Heart right ventricle (tissue), 16 donors: ENCODE results near the gene GGT6. TPM values are rescaled to one million over a fixed set of nuclear protein-coding genes. Genes with fewer than 3 reads are reported as not detected.
"Not testable (repeated sequence)": the region's sequence is repeated elsewhere in the genome, so short reads cannot be mapped to it uniquely, and the experiment has no call there.

Source experiments
- ATAC-seq, 8 donors: fragments of 200-7000 bp; cut with Tn5 transposase; one replicate each; pipeline ENCODE4 v1.9.1; 2020; ENCODE audit warnings: mild to moderate bottlenecking in 8 of 8, moderate library complexity in 8 of 8, moderate number of reproducible peaks in 1 of 8
- DNase-seq, 2 donors: peaks; one replicate each; pipeline ENCODE4 v3.0.0-alpha.2; 2020
- H3K27ac ChIP-seq, 10 donors: fragments of 200-600 bp; sonication (generic) in 2 of 10; one replicate each; pipeline versions ENCODE4 v1.5.0 to v1.8.0; 2020 to 2022; ENCODE audit warnings: mild to moderate bottlenecking in 3 of 10
- H3K27me3 ChIP-seq, 7 donors: fragments of 200-600 bp; one replicate each; pipeline ENCODE4 v1.8.0; 2021 to 2022; ENCODE audit warnings: mild to moderate bottlenecking in 2 of 7
- H3K36me3 ChIP-seq, 9 donors: fragments of 200-600 bp; sonication (generic) in 1 of 9; one replicate each; pipeline versions ENCODE4 v1.5.0 to v1.8.0; 2020 to 2022; ENCODE audit warnings: mild to moderate bottlenecking in 2 of 9
- H3K4me1 ChIP-seq, 9 donors: fragments of 200-600 bp; sonication (generic) in 1 of 9; one replicate each; pipeline versions ENCODE4 v1.5.0 to v1.8.0; 2020 to 2022; ENCODE audit warnings: mild to moderate bottlenecking in 4 of 9
- H3K4me3 ChIP-seq, 10 donors: fragments of 200-600 bp; sonication (generic) in 2 of 10; one replicate each; pipeline versions ENCODE4 v1.5.0 to v1.8.0; 2020 to 2022; ENCODE audit warnings: mild to moderate bottlenecking in 7 of 10, moderate library complexity in 2 of 10
- H3K9me3 ChIP-seq, 11 donors: fragments of 200-600 bp in 10 of 11; sonication (generic) in 2 of 11; one replicate each; pipeline versions ENCODE4 v1.5.0 to v1.8.0; 2013 to 2022; ENCODE audit warnings: mild to moderate bottlenecking in 2 of 11, control low read depth in 1 of 11, moderate library complexity in 1 of 11
- WGBS, 2 donors: extraction: QIAGEN DNeasy Blood & Tissue Kit; methylation state at CpG; one replicate each; pipeline ENCODE4 v1.1.7; 2013; ENCODE audit warnings: inconsistent platforms in 1 of 2; 5-methylcytosine and 5-hydroxymethylcytosine counted together
- intact Hi-C, 10 donors: fragments of 100-400 bp; cut with DNase I; formaldehyde crosslinking; loops; one replicate each; pipeline versions ENCODE4 v1.11.1 to v1.14.2; 2022
- polyA plus RNA-seq, 2 donors: library from polyadenylated mRNA; stranded (reverse); fragments of 200-250 nt; gene quantifications; one replicate each; pipeline ENCODE4 v1.2.3, GENCODE V29; 2013
- total RNA-seq, 10 donors: library from RNA; stranded (reverse); fragmentation: NEBNext Ultra II Directional in 3 of 10; extraction: Animal tissue kit (Norgen Biotek cat#: 25700) in 3 of 10; gene quantifications; one replicate each; pipeline versions ENCODE4 v1.2.1 to v1.2.4, GENCODE V29; 2021 to 2023
- TF ChIP-seq, protein P1 (sequence below), 9 donors: fragments of 200-600 bp; sonication (generic) in 2 of 9; IDR thresholded peaks; one replicate each; pipeline versions ENCODE4 v1.5.0 to v1.8.0; 2021 to 2022; ENCODE audit warnings: antibody characterized with exemption in 9 of 9, mild to moderate bottlenecking in 5 of 9, moderate library complexity in 1 of 9
- donor health status: Arrhythmogenic right ventricular cardiomyopathy.
- donor health status: ischemic (EF 13 %, LVEDD 7.1; RV severe dilation, severe dysfunction).
- donor health status: healthy with polysubstance abuse.
- donor health status: DM: no; HTN: yes; CAD: no.
- donor health status: DM: no; HTN: no; CAD: no.
- donor health status: ischemic (EF 25% LVEDD 6.9; RV normal size, moderate dysfunction).
- donor health status: ischemic (EF 25% LVEDD 5.7; RV mildly dilated, moderate dysfunction).
- donor health status: healthy.
- donor health status: DM: yes; HTN: yes; CAD: no.
- donor health status: Ischemic cardiomyopathy.
- donor health status: ischemic (EF 35%, LVEDD 5.7; RV mildly dilated, moderate dysfunction).
- donor health status: nonischemic (EF 11% LVEDD 7.7; RV severe dilation, severe dysfunction).
- donor health status: DM: yes; HTN: yes; CAD: no.
- donor health status: PGD.
- donor health status: ischemic (EF 29% LVEDD 5.4; RV normal size, mild dysfunction).
- donor health status: nonischemic (EF 23%, LVEDD 6.1; RV moderate dilation, normal function).

Gene GGT6
- total and polyA plus RNA-seq, 12 donors, result 0.03 to 0.19 (median 0.12) TPM; not detected in 6

- H3K27me3 ChIP-seq, result peaks cover 0 to 32% (median 18%) of the 10 kb centered on the region in 7 donors
- intact Hi-C loops, result loop anchor here in 1 of 10 donors (5.0 kb wide), 1 partner anchor 48 kb away; no protein-coding TSS in a partner anchor
- H3K4me3 ChIP-seq, result no peak overlapping the region
- H3K9me3 ChIP-seq, result no peaks in the 10 kb centered on the region
- DNase-seq, result no peak
- no peak overlapping the region for H3K27ac ChIP-seq
- WGBS, 2 donors, result 80 to 86% methylated on average over 11 of the region's 11 CpGs
- TF ChIP-seq, protein P1, sequence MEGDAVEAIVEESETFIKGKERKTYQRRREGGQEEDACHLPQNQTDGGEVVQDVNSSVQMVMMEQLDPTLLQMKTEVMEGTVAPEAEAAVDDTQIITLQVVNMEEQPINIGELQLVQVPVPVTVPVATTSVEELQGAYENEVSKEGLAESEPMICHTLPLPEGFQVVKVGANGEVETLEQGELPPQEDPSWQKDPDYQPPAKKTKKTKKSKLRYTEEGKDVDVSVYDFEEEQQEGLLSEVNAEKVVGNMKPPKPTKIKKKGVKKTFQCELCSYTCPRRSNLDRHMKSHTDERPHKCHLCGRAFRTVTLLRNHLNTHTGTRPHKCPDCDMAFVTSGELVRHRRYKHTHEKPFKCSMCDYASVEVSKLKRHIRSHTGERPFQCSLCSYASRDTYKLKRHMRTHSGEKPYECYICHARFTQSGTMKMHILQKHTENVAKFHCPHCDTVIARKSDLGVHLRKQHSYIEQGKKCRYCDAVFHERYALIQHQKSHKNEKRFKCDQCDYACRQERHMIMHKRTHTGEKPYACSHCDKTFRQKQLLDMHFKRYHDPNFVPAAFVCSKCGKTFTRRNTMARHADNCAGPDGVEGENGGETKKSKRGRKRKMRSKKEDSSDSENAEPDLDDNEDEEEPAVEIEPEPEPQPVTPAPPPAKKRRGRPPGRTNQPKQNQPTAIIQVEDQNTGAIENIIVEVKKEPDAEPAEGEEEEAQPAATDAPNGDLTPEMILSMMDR (IDR thresholded peaks at IDR 0.05), result no peak
- H3K36me3 ChIP-seq, result no peaks in the 10 kb centered on the region
- no peak for ATAC-seq
- peaks cover 0 to 34% (median 13%) of the 10 kb centered on the region in 9 donors for H3K4me1 ChIP-seq
Measured at GRCh38 chr17:4579678-4580077, 19.3 kb upstream of the GGT6 start.

DNA sequence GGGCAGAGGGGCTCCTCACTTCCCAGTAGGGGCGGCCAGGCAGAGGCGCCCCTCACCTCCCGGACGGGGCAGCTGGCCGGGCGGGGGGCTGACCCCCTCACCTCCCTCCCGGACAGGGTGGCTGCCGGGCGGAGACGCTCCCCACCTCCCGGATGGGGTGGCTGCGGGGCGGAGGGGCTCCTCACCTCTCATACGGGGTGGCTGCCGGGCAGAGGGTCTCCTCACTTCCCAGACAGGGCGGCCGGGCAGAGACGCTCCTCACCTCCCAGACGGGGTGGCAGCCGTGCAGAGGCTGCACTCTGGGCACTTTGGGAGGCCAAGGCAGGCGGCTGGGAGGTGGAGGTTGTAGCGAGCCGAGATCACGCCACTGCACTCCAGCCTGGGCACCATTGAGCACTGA is 18.0 kb upstream of the GGT6 start:
- H3K4me3 ChIP-seq, H3K36me3 ChIP-seq, H3K9me3 ChIP-seq, H3K27ac ChIP-seq, DNase-seq, ATAC-seq, intact Hi-C loops: not testable (repeated sequence)
- H3K27me3 ChIP-seq, result peaks cover 0 to 19% (median 8%) of the 10 kb centered on the region in 7 donors
- H3K4me1 ChIP-seq, result peaks cover 0 to 27% (median 13%) of the 10 kb centered on the region in 9 donors
- 95 to 96% methylated on average over 18 to 20 of the region's 24 CpGs for WGBS, 2 donors

- TF ChIP-seq, protein P1 (IDR thresholded peaks at IDR 0.05), result no peak
- Histone ChIP-seq H3K9me3 (no peaks in the 10 kb centered on the region), H3K4me3 (no peak overlapping the region), H3K36me3 (no peaks in the 10 kb centered on the region), H3K27ac (peak overlapping the region in 1 of 10 donors; percentile 31), H3K27me3 (peaks cover 0 to 10% (median 0%) of the 10 kb centered on the region in 7 donors), H3K4me1 (peaks cover 0 to 20% (median 7%) of the 10 kb centered on the region in 9 donors)
- ATAC-seq, result peak in 2 of 8 donors; percentile 45 to 63
- WGBS, 2 donors, result 67 to 72% methylated on average over 8 of the region's 8 CpGs
- intact Hi-C loops, result no loop called here
- DNase-seq, result no peak
Measured at GRCh38 chr17:4577386-4577993, 17.1 kb upstream of the GGT6 start.

DNA sequence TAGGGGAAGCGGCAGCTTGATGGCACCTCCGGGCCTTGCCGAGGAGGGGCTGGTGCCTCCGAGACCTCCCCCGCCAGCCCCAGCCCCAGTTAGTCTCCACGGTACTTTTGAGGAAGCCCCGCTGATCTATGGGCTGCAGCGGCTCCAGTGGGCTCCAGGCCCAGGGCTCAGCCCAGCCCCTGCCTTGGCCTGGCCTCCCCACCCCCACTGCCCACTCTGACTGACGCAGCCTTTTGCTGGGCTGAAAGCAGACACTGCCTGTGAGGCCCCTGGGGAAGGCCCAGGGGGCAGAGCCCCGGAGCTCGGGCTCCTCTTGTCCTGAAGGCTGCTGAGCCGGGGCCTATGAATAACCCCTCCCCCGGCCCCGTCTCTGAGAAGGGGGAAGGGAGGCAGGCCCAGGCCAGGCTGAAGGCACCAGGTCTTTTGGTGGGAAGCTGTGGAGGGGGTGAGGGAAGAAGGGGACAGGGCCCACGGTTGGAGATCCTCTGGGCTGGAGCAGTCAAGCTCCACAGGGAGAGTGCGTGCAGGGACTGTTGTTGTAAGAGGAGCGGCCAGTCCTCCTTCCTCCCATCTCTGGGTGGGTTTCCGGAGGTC is 16.4 kb upstream of the GGT6 start:
- ATAC-seq, result peak in 4 of 8 donors; percentile 10 to 53 (median 24)
- TF ChIP-seq, protein P1 (IDR thresholded peaks at IDR 0.05), result no peak

DNA sequence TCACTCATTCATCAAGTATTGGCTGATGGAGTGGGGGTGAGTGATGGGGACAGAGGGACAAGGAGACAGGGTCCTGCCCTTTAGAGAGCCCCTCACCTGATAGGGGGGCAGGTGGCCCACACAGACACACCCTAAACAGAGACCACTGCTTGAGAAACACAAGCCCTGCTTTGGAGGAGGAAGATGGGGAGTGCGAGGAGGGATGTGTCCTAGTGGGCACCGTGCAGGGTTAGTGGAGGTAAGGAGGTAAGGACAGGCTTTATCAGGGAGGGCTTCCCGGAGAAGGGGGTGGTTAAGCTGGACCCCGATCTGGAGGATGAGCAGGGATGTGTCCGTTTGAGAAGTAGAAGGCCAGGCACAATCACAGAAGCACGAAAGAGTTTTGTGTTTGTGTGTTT is 15.8 kb upstream of the GGT6 start:
- TF ChIP-seq, protein P1 (IDR thresholded peaks at IDR 0.05), result no peak
- WGBS, 2 donors, result 76 to 81% methylated on average over 6 of the region's 6 CpGs
- peak overlapping the region in 1 of 10 donors; percentile 41 for H3K27ac ChIP-seq
- DNase-seq (no peak), ATAC-seq (peak in 1 of 8 donors; percentile 3)
- H3K9me3 ChIP-seq, result no peaks in the 10 kb centered on the region
- intact Hi-C loops, result no loop called here
- H3K27me3 ChIP-seq, result no peaks in the 10 kb centered on the region
- H3K36me3 ChIP-seq, result no peaks in the 10 kb centered on the region
- no peak overlapping the region for H3K4me3 ChIP-seq
- peaks cover 0 to 20% (median 7%) of the 10 kb centered on the region in 9 donors for H3K4me1 ChIP-seq

More for the DNA sequence above, 16.4 kb upstream of the GGT6 start:
- Histone ChIP-seq H3K36me3 (no peaks in the 10 kb centered on the region), H3K27ac (peak overlapping the region in 1 of 10 donors; percentile 31), H3K9me3 (no peaks in the 10 kb centered on the region), H3K27me3 (peaks cover 0 to 3% (median 0%) of the 10 kb centered on the region in 7 donors), H3K4me3 (no peak overlapping the region), H3K4me1 (peaks cover 0 to 20% (median 7%) of the 10 kb centered on the region in 9 donors)
- WGBS, 2 donors, result 62 to 64% methylated on average over 18 of the region's 18 CpGs
- intact Hi-C loops, result no loop called here
- no peak for DNase-seq
